ENCODE data around the gene EDN1.

The EDN1 gene

GRCh38 chr6:12264671-12265070 is 25.5 kb upstream of the EDN1 start:
- TF ChIP-seq POLR2AphosphoS5 (IDR thresholded peaks at IDR 0.05; ENCODE audit: borderline replicate concordance, low read depth, low read length) = no peak
- TF ChIP-seq EZH2 (IDR thresholded peaks at IDR 0.05) = no peak
- TF ChIP-seq FOXP2 (optimal IDR thresholded peaks at IDR 0.05; ENCODE audit: control extremely low read depth, extremely low read length, insufficient read depth) = no peak
- Histone ChIP-seq H3K9me3 (ENCODE audit: low read depth, low read length) (no peaks in the 10 kb centered on the region), H3K4me3 (no peak overlapping the region), H3K9ac (ENCODE audit: insufficient read length) (no peak overlapping the region), H3K27ac (no peak overlapping the region), H3K36me3 (ENCODE audit: insufficient read depth, low read length) (no peaks in the 10 kb centered on the region)
- no peak for DNase-seq (ENCODE audit: low read depth, low spot score)

GRCh38 chr6:12265296-12265695 is 24.9 kb upstream of the EDN1 start:
- DNase-seq (ENCODE audit: low read depth, low spot score) = no peak
- H3K9me3 ChIP-seq (ENCODE audit: low read depth, low read length) = no peaks in the 10 kb centered on the region
- H3K36me3 ChIP-seq (ENCODE audit: insufficient read depth, low read length) = no peaks in the 10 kb centered on the region
- no peak overlapping the region for H3K27ac ChIP-seq
- TF ChIP-seq POLR2AphosphoS5 (IDR thresholded peaks at IDR 0.05; ENCODE audit: borderline replicate concordance, low read depth, low read length) (no peak), EZH2 (IDR thresholded peaks at IDR 0.05) (no peak), FOXP2 (optimal IDR thresholded peaks at IDR 0.05; ENCODE audit: control extremely low read depth, extremely low read length, insufficient read depth) (no peak)
- H3K4me3 ChIP-seq = no peak overlapping the region
- no peak overlapping the region for H3K9ac ChIP-seq (ENCODE audit: insufficient read length)

- no peak for DNase-seq (ENCODE audit: low read depth, low spot score)
- no peaks in the 10 kb centered on the region for H3K9me3 ChIP-seq (ENCODE audit: low read depth, low read length)
- TF ChIP-seq POLR2AphosphoS5 (IDR thresholded peaks at IDR 0.05; ENCODE audit: borderline replicate concordance, low read depth, low read length) = no peak
- TF ChIP-seq EZH2 (IDR thresholded peaks at IDR 0.05) = no peak
- no peak for TF ChIP-seq FOXP2 (optimal IDR thresholded peaks at IDR 0.05; ENCODE audit: control extremely low read depth, extremely low read length, insufficient read depth)
- no peak overlapping the region for H3K4me3 ChIP-seq
- H3K27ac ChIP-seq = no peak overlapping the region
- no peaks in the 10 kb centered on the region for H3K36me3 ChIP-seq (ENCODE audit: insufficient read depth, low read length)
- no peak overlapping the region for H3K9ac ChIP-seq (ENCODE audit: insufficient read length)
These were observed 24.4 kb upstream of the EDN1 start for GRCh38 chr6:12265791-12266190.

GRCh38 chr6:12266571-12266970 is 23.6 kb upstream of the EDN1 start:
- no peak for TF ChIP-seq FOXP2 (optimal IDR thresholded peaks at IDR 0.05; ENCODE audit: control extremely low read depth, extremely low read length, insufficient read depth)
- TF ChIP-seq POLR2AphosphoS5 (IDR thresholded peaks at IDR 0.05; ENCODE audit: borderline replicate concordance, low read depth, low read length) = no peak
- no peak for TF ChIP-seq EZH2 (IDR thresholded peaks at IDR 0.05)
- H3K4me3 ChIP-seq = no peak overlapping the region
- no peak overlapping the region for H3K27ac ChIP-seq
- DNase-seq (ENCODE audit: low read depth, low spot score) = no peak
- no peak overlapping the region for H3K9ac ChIP-seq (ENCODE audit: insufficient read length)
- H3K9me3 ChIP-seq (ENCODE audit: low read depth, low read length) = no peaks in the 10 kb centered on the region
- H3K36me3 ChIP-seq (ENCODE audit: insufficient read depth, low read length) = no peaks in the 10 kb centered on the region

- no peak overlapping the region for H3K4me3 ChIP-seq
- no peak overlapping the region for H3K27ac ChIP-seq
- no peak for DNase-seq (ENCODE audit: low read depth, low spot score)
- TF ChIP-seq POLR2AphosphoS5 (IDR thresholded peaks at IDR 0.05; ENCODE audit: borderline replicate concordance, low read depth, low read length) (no peak), FOXP2 (optimal IDR thresholded peaks at IDR 0.05; ENCODE audit: control extremely low read depth, extremely low read length, insufficient read depth) (no peak), EZH2 (IDR thresholded peaks at IDR 0.05) (no peak)
- no peaks in the 10 kb centered on the region for H3K9me3 ChIP-seq (ENCODE audit: low read depth, low read length)
- H3K36me3 ChIP-seq (ENCODE audit: insufficient read depth, low read length) = no peaks in the 10 kb centered on the region
- no peak overlapping the region for H3K9ac ChIP-seq (ENCODE audit: insufficient read length)
These were observed 21.1 kb upstream of the EDN1 start for GRCh38 chr6:12269110-12269509.

- DNase-seq (ENCODE audit: low read depth, low spot score) = no peak
- no peak overlapping the region for H3K4me3 ChIP-seq
- no peak overlapping the region for H3K27ac ChIP-seq
- H3K9me3 ChIP-seq (ENCODE audit: low read depth, low read length) = no peaks in the 10 kb centered on the region
- H3K36me3 ChIP-seq (ENCODE audit: insufficient read depth, low read length) = no peaks in the 10 kb centered on the region
- TF ChIP-seq FOXP2 (optimal IDR thresholded peaks at IDR 0.05; ENCODE audit: control extremely low read depth, extremely low read length, insufficient read depth) = no peak
- no peak for TF ChIP-seq EZH2 (IDR thresholded peaks at IDR 0.05)
- no peak for TF ChIP-seq POLR2AphosphoS5 (IDR thresholded peaks at IDR 0.05; ENCODE audit: borderline replicate concordance, low read depth, low read length)
- H3K9ac ChIP-seq (ENCODE audit: insufficient read length) = no peak overlapping the region
These were observed 19.5 kb upstream of the EDN1 start for GRCh38 chr6:12270551-12271230.

- H3K9me3 ChIP-seq (ENCODE audit: low read depth, low read length) = no peaks in the 10 kb centered on the region
- no peak overlapping the region for H3K27ac ChIP-seq
- H3K36me3 ChIP-seq (ENCODE audit: insufficient read depth, low read length) = no peaks in the 10 kb centered on the region
- TF ChIP-seq FOXP2 (optimal IDR thresholded peaks at IDR 0.05; ENCODE audit: control extremely low read depth, extremely low read length, insufficient read depth) (no peak), EZH2 (IDR thresholded peaks at IDR 0.05) (no peak), POLR2AphosphoS5 (IDR thresholded peaks at IDR 0.05; ENCODE audit: borderline replicate concordance, low read depth, low read length) (no peak)
- no peak for DNase-seq (ENCODE audit: low read depth, low spot score)
- no peak overlapping the region for H3K4me3 ChIP-seq
- H3K9ac ChIP-seq (ENCODE audit: insufficient read length) = no peak overlapping the region
These were observed 18.6 kb upstream of the EDN1 start for GRCh38 chr6:12271594-12271993.

GRCh38 chr6:12271997-12272396 is 18.2 kb upstream of the EDN1 start:
- TF ChIP-seq EZH2 (IDR thresholded peaks at IDR 0.05) = no peak
- TF ChIP-seq POLR2AphosphoS5 (IDR thresholded peaks at IDR 0.05; ENCODE audit: borderline replicate concordance, low read depth, low read length) = no peak
- Histone ChIP-seq H3K9me3 (ENCODE audit: low read depth, low read length) (no peaks in the 10 kb centered on the region), H3K27ac (no peak overlapping the region), H3K36me3 (ENCODE audit: insufficient read depth, low read length) (no peaks in the 10 kb centered on the region), H3K9ac (ENCODE audit: insufficient read length) (no peak overlapping the region), H3K4me3 (no peak overlapping the region)
- DNase-seq (ENCODE audit: low read depth, low spot score) = no peak

GRCh38 chr6:12275107-12275506 is 15.1 kb upstream of the EDN1 start:
- no peak overlapping the region for H3K27ac ChIP-seq
- H3K9ac ChIP-seq (ENCODE audit: insufficient read length) = no peak overlapping the region
- H3K4me3 ChIP-seq = no peak overlapping the region
- H3K36me3 ChIP-seq (ENCODE audit: insufficient read depth, low read length) = no peaks in the 10 kb centered on the region
- no peak for TF ChIP-seq FOXP2 (optimal IDR thresholded peaks at IDR 0.05; ENCODE audit: control extremely low read depth, extremely low read length, insufficient read depth)
- no peak for TF ChIP-seq EZH2 (IDR thresholded peaks at IDR 0.05)
- TF ChIP-seq POLR2AphosphoS5 (IDR thresholded peaks at IDR 0.05; ENCODE audit: borderline replicate concordance, low read depth, low read length) = no peak
- DNase-seq (ENCODE audit: low read depth, low spot score) = no peak
- H3K9me3 ChIP-seq (ENCODE audit: low read depth, low read length) = no peaks in the 10 kb centered on the region

All from SK-N-MC (cell line).